ENCODE results near the gene GPRC5B.

DNA sequence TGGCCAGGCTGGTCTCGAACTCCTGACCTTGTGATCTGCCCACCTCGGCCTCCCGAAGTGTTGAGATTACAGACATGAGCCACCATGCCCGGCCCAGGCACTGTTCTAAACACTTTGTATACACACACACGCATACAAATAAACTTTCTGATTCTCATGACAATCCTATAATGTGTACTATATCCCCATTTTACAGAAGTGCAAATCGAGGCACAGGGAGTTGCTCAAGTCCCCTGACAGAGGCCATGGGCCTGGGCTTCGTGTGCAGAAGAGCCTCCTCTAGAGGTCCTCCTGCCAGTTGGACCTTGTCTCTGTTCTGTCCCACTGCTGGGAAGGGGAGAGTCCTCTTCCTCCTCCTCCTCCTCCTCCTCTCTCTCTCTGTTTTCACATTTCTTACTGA, 9.9 kb upstream of the GPRC5B start:
- TF ChIP-seq EZH2 (IDR thresholded peaks at IDR 0.05) (no peak), POLR2AphosphoS5 (IDR thresholded peaks at IDR 0.05; ENCODE audit: borderline replicate concordance, low read depth, low read length) (no peak), FOXP2 (optimal IDR thresholded peaks at IDR 0.05; ENCODE audit: control extremely low read depth, extremely low read length, insufficient read depth) (no peak)

Measured in SK-N-MC (cell line).